Suppressor macrophage treated with lipopolysaccharide for 1 hour (primary cell): ENCODE measurements around the gene CGB5.

Experiments used
- DNase-seq, 3 donors: peaks; one replicate each; pipeline ENCODE4 v3.0.0-alpha.2; 2020 to 2022

Gene CGB5

DNA sequence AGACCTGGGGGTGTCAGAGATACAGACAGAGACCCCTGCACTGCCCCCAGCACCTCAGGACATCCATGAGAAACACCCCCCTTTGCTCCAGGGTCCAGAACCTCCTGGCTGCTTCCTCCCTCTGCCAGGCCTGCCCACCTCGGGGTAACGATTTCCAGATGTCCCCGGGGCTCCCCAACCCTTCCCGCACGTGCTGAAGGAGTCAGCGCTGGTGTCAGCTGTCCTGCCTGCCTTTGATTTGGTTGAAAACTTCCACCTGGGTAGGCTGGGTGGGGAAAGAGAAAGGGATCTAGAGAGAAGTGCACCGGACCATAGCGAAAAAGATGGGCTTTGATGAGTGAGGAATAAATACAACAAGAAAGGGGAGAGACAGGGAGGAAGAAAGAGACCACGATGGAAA lies 15.4 kb downstream of the CGB5 start:
- no peak for DNase-seq

DNA sequence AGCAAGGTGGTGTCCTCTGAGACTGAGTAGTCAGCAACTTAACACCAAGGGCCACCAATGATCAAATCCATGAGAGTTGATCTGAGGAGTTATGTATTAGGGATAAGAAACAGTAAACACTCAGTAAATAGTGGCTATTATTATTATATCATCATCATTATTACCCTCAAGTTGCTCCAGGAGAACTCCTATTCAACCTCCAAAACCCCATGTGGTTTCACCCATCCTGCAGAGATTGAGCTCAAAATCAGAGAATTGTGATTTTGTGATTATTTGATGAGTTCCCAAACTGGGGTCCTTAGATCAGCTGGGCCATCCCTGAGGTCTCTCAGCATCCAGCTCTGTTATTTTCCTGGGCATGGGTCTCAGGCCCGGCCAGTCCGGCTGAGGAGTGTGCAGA lies 17.4 kb downstream of the CGB5 start:
- DNase-seq = no peak

DNA sequence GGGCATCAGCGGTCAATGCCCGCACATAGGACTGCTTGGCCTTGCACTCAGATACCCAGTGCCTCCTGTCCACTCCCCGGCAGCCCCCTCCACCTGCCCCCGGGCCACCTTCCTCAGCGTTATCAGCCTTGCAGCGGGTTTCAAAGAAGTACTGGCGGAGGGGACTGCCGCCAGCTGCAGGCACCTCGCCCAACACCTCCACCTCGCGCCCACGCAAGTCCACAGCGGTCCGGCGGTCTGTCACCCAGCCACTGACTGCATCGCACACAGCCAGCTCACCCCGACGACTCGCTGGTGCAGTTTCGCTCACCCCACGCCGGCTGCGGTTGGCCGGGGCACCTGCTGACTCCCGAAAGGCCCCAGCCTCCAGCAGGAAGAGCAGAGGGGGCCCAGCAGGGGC lies 17.8 kb downstream of the CGB5 start:
- no peak for DNase-seq

DNA sequence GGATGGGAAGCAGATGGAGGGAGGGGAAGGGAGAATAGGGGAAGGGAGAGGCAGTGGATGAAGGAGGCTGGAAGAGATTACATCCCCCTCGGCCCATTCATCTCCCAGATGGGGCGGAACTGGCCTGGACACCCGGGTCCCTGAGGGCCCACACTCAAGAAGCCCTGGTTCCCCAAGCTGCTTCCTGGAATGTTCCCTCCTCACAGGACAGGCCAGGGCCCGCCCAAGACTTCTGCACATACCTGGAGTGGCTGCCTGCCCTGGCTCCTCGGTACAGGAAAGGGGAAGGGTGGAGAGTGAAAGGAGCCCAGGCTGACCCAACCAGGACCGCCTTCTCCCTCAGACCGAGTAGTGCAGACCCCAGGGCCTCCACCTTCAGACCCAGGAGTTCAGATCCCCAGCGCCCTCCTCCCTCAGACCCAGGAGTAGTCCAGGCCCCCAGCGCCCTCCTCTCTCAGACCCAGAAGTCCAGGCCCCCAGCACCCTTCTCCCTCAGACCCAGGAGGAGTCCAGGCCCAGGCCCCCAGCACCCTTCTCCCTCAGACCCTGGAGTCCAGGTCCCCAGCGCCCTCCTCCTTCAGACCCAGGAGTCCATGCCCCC lies 20.5 kb downstream of the CGB5 start:
- DNase-seq = no peak

DNA sequence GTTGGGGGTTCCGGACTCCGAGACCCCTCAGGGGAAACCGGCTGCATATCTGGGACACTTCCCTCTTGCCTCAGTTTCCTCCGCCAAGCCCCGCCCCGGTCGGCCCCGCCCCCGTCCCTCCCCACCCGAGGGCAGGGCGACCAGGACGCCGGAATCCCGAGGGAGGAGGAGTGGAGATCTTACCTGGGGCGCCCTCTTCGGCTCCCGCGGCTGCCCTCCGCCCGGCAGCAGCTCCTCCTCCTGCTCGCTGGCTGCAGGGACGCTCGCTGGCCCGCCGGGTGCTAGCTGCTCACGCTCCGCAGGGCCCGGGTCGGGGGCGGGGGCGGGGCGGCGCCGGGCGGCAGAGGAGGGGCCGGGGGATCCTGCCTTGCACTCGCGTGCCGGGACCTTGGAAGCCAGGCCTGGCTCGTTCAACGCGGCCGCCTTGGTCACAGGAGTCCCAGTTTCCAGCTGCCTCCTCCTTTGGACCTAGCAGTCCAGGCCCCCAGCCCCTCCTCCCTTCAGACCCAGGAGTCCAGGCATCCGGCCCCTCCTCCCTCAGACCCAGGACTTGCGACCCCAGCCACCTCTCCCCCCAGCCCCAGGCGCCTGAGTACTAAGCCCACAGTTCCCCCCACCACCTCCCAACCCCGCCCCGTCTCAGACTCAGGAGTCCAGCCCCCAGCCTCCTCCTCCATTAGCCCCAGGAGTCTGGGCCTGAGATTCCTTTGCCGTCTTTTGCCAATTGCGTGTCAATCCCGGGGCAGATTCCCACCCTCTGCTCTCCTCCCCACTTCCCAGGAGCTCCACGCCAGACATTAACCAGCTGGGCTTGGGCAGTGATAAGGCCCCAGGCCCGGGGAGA lies 21.3 kb downstream of the CGB5 start, which contains the start of gene NTF4:
NTF4 (minus strand) TSS at position 51 of the 844 bp plus-strand sequence. CDS start 2,821 bp downstream, outside the sequence.
- no peak for DNase-seq

DNA sequence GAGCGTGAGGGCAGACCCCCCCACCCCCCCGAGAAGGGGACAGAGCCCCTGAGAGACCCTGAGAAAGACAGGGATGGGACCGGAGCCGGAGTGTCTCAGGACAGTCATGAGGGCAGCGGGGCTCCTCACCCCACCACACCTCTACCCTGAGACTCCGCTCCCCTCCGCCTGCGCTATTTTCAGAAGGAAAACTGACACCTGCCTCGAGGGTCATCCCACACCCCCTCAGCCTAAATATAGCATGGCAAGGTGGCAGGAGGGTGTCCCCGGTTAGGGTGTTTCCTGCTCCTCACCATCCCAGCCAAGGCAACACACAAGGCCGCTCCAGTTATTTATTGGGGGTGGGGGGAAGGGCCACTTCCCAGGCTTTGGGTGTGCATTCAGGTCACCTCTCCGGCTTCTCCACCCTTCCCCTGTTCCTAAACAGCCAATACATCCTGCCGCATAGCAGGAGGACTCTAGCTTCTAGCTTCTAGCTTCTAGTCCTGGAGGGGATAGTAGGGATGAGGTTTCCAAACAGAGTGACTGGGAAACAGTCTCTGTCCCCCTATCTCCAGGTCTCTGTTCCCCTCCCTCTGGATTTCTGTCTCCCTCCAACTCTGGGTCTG lies 22.4 kb downstream of the CGB5 start:
- DNase-seq = no peak

DNA sequence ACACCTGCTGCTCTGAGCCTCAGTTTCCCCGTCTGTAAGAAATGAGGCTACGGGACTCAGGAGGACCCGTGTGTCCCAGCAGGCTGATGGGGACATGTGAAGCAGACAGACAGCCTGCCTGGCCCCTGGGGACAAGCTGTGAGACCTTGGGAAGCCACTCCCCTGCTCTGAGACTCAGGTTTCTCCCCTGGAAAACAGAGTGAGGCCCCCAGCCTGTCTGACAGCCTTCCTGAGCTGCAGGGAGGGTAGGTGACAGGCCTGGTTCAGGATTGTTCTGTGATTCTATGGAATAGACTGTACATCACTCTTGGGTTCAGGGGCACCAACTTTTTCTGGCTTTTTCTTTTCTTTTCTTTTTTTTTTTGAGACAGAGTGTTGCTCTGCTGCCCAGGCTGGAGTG lies 23.9 kb downstream of the CGB5 start:
- DNase-seq = no peak

DNA sequence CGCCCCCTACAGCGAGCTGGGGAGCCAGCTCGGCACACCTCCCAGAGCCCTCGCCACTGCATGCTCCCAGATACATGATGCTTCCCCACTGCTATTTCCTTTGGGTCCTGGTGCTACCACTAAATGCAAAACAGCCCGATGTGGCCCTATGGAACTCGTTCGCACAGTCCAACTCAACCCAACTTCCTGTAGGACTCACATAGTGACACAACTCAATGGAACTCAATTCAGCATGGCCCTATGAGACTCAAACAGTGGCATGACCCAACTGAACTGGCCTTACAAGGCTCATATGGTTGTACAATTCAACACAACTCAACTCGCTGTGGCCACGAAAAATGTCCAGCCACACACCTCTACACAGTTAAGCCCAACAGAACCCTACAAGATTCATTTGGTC lies 25.4 kb downstream of the CGB5 start:
- DNase-seq = no peak

DNA sequence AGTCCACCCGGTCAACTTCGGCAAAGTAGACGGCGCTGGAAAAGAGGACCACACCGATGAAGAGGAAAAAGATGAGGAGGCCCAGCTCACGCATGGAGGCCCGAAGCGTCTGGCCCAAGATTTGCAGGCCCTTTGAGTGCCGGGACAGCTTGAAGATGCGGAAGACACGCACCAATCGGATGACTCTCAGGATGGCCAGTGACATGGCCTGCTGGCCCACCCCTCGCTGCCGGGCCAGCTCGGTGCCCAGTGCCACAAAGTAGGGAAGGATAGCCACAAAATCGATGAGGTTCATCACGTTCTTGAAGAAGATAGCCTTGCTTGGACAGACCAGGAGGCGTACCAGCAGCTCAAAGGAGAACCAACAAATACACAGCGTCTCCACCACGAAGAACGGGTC lies 26.8 kb downstream of the CGB5 start:
- DNase-seq = no peak

DNA sequence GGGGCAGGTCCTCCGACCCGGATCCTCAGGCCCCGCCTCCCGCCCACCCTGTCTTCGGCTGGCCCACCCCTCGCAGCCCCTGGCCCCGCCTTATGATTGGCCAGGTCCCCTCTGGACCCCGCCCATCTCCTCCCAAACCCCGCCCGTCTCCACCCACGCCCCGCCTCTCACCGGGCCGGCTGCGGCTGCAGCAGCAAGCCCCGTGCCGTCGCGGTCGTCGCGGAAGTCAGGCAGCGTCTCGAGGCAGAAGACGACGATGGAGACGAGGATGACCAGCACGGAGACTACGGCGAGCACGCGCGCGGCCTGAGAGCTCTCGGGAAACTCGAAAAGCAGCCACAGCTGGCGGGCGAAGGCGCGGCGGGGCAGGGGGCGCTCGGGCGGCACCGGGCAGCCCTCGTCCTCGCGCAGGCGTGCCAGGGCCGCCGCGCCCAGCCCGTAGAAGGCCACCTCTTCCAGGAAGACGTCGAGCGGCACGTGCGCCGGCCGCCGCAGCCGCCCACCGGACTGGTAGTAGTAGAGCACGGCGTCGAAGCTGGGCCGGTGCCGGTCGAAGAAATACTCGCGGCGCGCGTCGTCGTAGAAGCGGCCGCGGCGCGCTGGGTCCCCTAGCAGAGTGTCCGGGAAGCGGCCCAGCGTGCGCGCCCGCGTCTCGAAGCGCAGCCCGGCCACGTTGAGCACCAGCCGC lies 28.4 kb downstream of the CGB5 start:
- peak in 1 of 3 donors; percentile 41 for DNase-seq

DNA sequence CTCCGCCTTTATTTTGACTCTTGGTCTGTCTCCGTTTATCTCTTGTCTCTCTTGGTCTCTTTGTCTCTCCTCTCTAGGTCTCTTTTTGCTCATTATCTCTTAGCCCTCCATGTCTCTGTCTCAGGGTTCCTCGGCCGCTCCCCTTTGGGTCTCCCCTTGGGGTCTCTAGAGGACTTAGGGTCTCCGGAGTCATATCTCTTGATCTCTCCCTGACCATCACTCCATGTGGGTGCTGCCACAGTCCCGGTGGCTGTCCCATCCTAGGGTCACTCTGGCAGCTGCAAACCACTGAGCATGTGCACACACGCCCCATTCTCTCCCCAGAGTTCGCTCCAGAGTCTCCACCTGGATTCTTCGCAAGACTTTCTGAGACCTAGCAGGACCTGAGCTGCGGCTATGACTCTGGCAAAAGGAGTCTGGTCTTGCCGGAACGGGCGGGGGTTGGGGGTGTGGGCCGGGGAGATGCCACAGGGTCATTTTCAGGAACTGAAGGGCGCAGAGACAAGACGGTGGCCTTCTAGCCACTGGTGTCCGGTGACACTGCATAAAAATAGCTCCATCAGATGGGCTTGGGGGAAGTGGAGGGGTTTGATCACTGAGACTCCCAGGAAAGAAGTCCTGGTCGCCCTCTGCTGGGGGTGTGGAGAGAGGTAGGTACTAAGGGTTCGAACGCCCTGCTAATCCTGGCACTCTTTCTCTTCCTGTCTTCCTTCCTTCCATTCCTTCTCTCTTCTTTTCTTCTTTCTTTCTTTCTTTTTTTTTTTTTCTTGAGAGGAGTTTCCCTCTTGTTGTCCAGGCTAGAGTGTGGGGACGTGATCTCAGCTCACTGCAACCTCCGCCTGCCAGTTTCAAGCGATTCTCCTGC lies 30.1 kb downstream of the CGB5 start:
- peak; percentile 37 to 53 (median 43) for DNase-seq

DNA sequence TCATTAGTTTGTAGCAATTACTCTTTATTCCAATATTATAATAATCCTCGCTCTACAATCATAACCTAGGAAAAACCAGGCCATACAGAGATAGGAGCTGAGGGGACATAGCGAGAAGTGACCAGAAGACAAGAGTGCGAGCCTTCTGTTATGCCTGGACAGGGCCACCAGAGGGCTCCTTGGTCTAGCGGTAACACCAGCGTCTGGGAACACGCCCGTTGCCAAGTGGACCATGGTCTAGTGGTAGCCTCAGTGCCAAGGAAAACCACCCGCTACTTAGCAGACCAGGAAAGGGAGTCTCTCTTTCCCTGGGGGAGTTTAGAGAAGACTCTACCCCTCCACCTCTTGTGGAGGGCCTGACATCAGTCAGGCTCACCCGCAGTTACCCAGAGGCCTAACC lies 31.2 kb downstream of the CGB5 start:
- DNase-seq = peak; percentile 44 to 61 (median 58)

DNA sequence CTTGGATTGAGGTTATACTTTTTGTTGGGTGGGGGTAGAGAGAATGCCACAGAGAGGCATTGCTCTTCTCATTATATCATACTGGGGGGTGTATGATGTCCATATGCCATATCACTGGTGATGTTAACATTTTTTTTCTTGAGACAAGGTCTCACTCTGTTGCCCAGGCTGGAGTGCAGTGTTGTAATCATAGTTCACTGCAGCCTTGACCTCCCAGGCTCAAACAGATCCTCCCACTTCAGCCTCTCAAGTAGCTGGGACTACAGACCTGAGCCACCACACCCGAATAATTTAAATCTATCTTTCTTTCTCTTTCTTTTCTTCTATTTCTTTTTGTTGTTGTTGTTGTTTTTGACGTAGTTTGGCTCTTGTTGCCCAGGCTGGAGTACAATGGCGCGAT lies 36.7 kb downstream of the CGB5 start:
- no peak for DNase-seq

DNA sequence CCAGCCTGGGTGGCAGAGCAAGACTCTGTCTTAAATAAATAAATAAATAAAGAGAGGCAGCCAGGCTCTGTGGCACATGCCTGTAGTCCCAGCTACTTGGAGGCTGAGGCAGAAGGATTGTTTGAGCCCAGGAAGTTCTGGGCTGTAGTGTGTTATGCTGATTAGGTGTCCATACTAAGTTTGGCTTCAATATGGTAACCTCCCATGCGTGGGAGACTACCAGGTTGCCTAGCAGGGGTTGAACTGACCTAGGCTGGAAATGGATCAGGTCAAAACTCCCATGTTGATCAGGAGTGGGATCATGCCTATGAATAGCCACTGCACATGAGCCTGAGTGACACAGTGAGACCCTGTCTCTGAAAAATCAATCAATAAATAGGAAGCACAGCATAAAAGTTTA lies 37.6 kb downstream of the CGB5 start:
- DNase-seq = no peak

DNA sequence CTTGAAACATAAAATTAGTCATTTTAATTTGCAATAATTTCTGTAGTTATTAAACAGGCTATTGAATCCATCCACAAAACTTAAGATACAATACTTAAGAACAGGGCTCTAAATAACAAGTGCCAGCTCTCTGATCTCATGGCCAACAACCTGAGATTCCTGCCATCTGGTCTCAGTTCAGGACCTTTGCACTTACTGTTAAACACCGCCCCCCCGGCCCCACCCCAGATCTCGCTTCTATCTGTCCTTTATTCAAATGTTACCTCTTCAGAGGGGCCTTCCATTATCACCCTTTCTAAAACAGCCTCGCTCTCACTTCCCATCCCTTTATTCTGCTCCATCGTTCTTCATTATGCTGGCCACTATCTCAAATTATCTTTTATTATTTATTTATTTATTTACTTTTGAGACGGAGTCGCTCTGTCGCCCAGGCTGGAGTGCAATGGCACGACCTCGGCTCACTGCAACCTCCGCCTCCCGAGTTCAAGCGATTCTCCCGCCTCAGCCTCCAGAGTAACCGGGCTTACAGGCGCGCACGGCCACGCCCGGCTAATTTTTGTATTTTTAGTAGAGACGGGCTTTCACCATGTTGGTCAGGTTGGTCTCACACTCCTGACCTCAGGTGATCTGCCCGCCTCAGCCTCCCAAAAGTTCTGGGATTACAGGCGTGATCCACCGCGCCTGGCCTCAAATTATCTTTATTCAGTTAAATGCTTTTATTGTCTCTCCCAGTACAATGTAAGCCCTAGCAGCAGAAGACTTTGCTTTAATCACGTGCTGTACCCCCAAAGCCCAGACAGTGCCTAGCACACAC lies 40.8 kb downstream of the CGB5 start:
- DNase-seq = no peak

DNA sequence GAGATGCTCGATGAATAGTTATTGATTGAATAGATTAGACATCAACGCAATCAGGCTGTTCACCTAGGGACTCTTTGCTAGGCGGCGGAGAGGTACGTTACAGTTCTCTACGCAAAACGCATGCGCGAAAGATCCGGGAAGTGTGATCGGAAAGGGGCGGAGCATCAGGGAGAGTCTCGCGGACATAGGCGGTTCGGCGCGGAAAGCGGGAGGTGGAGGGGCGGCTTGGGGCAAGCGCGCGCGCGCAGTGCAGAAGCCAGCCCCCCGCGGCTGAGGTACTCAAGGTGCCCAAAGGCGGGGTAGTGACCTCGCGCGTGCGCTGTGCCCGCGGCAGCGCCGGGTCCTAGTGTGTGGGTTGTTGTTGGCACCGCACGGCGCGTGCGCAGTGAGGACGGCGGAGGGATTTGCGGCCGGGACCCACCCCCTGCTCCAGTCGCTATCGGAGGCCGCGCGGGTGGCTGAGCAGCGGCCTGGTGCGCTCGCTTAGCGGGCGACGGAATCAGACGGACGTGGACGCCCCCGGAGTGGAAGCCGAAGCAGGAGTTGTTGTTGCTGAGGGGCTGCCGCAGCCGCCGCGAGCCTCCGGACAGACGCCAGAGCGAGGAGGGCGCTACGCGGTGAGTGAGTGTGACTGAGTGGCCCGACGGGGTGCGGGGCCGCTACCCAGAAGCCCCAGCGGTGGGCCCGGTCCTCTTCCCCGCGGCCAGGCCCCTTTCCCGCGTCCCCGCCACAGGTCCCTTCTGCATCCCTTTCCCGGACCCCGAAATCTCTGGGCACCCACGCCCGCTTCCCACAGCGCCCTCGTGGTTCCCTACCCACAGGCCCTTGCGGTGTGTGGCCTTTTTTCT lies 41.6 kb downstream of the CGB5 start, which contains the start of gene SNRNP70:
SNRNP70 (plus strand) TSS at position 432 of the 848 bp plus-strand sequence. CDS start 964 bp downstream, outside the sequence.
- peak; percentile 99 to 100 (median 100) for DNase-seq

DNA sequence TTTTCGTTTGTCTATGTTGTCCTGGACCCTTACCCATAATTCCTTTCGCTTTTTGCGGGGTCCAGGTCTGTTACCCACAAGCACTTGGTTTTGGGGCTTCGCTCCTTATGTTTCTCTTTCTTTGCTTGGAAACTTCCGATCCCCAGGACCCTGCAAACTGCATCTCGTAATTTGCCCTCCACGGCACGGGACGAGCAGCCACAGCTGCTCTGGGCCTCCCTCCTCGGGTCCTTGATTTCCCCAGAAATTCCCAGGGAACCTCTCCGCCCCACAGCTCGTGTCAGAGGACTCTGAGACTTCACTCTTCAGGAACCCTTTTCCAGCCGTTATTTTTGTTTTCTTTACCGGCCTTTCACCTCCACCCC lies 42.2 kb downstream of the CGB5 start:
- DNase-seq = peak in 1 of 3 donors; percentile 35

DNA sequence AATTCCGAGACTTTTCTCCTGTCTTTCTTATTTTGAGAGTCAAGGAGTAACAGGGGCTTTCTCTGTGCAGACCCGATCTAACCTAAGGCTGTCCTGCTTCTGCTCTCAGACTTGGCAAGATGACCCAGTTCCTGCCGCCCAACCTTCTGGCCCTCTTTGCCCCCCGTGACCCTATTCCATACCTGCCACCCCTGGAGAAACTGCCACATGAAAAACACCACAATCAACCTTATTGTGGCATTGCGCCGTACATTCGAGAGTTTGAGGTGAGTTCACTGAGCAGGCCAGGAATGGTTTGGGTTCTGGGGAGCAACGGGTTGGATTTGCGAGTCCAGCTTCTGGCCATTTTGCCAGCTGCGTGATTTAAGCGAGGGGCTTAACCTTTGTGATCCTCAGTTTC lies 42.6 kb downstream of the CGB5 start:
- no peak for DNase-seq

DNA sequence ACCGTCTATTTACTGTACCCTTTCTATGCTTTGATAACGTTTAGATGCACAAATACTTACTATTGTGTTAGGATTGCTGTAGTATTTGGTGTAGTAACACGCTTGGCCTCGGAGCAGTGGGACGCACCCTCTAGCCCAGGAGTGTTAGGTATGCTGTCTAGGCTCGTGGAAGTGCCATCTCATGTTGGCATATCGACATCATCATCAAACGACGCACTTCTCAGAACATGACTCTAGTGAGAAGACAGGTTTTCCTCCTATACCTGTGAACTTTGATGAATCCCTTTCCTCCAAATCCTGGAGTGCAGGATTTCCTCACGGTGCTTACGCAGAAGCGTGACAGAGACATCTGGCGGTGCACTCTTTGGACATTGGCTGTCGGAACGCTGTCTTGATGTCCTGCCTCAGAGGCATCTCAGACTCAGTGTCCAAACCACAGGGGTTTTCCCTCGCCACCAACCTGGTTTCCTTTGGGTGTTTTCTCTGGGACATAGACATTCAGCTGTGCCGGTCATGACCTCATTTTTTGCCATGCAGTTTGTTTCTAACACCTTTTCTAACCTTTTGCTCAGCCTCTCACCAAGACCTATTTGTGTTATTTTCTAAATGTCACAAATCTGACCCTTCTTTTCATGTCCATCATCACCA lies 47.9 kb downstream of the CGB5 start:
- no peak for DNase-seq

DNA sequence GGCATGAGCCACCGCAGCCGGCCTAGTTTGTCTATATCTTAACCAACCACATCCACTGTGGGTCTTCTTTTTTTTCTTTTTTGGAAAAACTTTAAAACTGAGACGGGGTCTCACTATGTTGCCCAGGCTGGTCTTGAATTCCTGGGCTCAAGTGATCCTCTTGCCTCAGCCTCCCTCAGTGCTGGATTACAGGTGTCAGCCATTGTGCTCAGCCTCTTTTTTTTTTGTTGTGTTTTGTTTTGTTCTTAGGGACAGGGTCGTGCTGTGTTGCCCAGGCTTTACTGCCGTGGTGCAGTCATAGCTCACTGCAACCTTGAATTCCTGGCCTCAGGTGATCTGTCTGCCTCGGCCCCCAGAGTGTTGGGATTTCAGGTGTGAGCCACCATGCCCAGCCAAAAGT lies 49.0 kb downstream of the CGB5 start:
- no peak for DNase-seq
